K562 (cell line): ENCODE measurements around the gene HSD3B7. TPM values are rescaled to one million over a fixed set of nuclear protein-coding genes. Genes with fewer than 3 reads are reported as not detected.

Source experiments
- EGR1 ChIP-seq: fragments of 450-650 bp; conservative IDR thresholded peaks from 2 replicates; pipeline ENCODE4 v1.6.1; 2017; ENCODE audit warnings: mild to moderate bottlenecking
- EP400 ChIP-seq: fragments of 450-650 bp; IDR thresholded peaks from 2 replicates; pipeline ENCODE4 v1.6.1; 2017; ENCODE audit warnings: antibody characterized with exemption, mild to moderate bottlenecking, moderate library complexity
- MTF1 ChIP-seq: fragments of 250-450 bp; sonication (Bioruptor Pico); IDR thresholded peaks from 2 replicates; pipeline ENCODE4 v1.9.0; 2021; ENCODE audit warnings: moderate library complexity, mild to moderate bottlenecking, inconsistent platforms, borderline replicate concordance
- PHF20 ChIP-seq: fragments of 450-650 bp; IDR thresholded peaks from 2 replicates; pipeline ENCODE4 v1.6.1; 2018; ENCODE audit not compliant: partially characterized antibody
- PHF8 ChIP-seq: fragments of 200-600 bp; sonication (generic); IDR thresholded peaks from 2 replicates; pipeline ENCODE4 v1.6.1; 2012; ENCODE audit warnings: mixed run types, mild to moderate bottlenecking, inconsistent platforms, low read length, moderate library complexity, borderline replicate concordance
- POLR2B ChIP-seq: fragments of 450-650 bp; IDR thresholded peaks from 2 replicates; pipeline ENCODE4 v1.6.1; 2018; ENCODE audit warnings: low read depth; ENCODE audit not compliant: partially characterized antibody
- SMARCE1 ChIP-seq: fragments of 450-650 bp; IDR thresholded peaks from 2 replicates; pipeline ENCODE4 v1.7.1; 2016; ENCODE audit warnings: mild to moderate bottlenecking
- SP1 ChIP-seq: sonication (generic); formaldehyde crosslinking; IDR thresholded peaks from 2 replicates; pipeline ENCODE4 v1.8.1; 2022; ENCODE audit warnings: mild to moderate bottlenecking, missing genetic modification reagents
- polyA plus RNA-seq, 8 experiments: library from polyadenylated mRNA; depleted of rRNA in 4 of 8; stranded (reverse) in 5 of 8; unstranded in 3 of 8; fragments of >200 nt; fragmentation: Nextera tagmentation in 2 of 8; fragmentation: Illumina TruSeq in 1 of 8; extraction: Ambion mirVana in 2 of 8; extraction: Trizol in 1 of 8; gene quantifications; 2 replicates each; pipeline versions ENCODE4 v1.2.1 to v1.2.3, GENCODE V29; 2011 to 2014; ENCODE audit warnings: inconsistent platforms in 1 of 8, missing spikeins in 1 of 8
- total RNA-seq, 7 experiments: library from RNA; depleted of rRNA in 6 of 7; stranded (reverse); fragments of >200 nt in 6 of 7; fragmentation: Illumina TruSeq in 2 of 7; extraction: Trizol in 2 of 7; gene quantifications; 2 replicates each; pipeline versions ENCODE4 v1.2.1 to v1.2.3, GENCODE V29; 2011 to 2021; ENCODE audit warnings: low replicate concordance in 1 of 7
- TF ChIP-seq, protein P1 (sequence below): IDR thresholded peaks from 2 replicates; pipeline ENCODE4 v1.6.1; 2011; ENCODE audit not compliant: insufficient read length; ENCODE audit errors: extremely low read depth

Gene HSD3B7
- total and polyA plus RNA-seq, 9 of the 15 experiments (the other 6 are each of a cell fraction or from before 2014, with no cell fraction given): 5.4 to 49.1 (median 23.0) TPM

DNA sequence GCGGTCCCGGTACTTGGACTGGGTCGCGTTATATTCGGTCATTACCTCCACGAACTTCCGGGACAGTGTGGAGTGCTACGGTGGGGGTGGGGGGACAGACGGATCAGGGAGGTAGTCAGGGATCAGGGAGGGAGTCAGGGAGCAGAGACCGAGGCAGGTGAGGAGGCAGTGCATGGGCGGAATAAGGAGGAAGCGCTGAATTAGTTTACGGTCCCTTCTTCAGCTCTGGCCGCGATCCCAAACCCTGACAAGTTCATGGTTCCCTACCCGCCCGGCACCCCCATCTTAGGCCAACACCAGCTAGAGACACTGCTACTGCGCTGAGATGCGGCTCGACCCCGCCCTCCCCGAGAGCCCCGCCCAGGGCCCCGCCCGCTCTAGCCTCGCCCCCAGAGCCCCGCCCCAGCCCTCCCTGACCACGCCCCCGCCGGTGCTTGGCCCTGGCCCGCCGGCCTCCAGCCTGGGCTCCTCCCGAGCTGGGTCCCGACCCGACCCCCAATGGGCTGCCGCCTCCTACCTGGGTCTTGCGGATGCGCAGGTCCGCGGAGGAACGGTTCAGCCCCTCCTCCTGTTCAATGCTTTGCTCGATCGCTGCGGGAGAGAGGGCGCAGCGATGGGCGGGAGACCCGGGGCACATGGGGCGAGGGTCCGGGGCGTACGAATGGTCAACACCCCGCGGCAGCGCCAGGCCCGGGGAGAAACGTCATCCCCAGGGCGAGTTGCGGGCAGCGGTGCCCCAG lies 12.1 kb downstream of the HSD3B7 start (continued):
- peak; percentile 4; the same call in 1 of the 2 replicates for TF ChIP-seq EGR1
- peak; percentile 89 for TF ChIP-seq POLR2B
- no peak for TF ChIP-seq MTF1 (CRISPR knock-in tag)
- 0 out of 2 replicates have a peak, but pooled peaks have one; percentile 20 for TF ChIP-seq SMARCE1
- TF ChIP-seq PHF8: peak; percentile 80
- peak; percentile 76 for TF ChIP-seq EP400
- TF ChIP-seq, protein P1, sequence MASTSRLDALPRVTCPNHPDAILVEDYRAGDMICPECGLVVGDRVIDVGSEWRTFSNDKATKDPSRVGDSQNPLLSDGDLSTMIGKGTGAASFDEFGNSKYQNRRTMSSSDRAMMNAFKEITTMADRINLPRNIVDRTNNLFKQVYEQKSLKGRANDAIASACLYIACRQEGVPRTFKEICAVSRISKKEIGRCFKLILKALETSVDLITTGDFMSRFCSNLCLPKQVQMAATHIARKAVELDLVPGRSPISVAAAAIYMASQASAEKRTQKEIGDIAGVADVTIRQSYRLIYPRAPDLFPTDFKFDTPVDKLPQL: no peak
- no peak for TF ChIP-seq SP1 (CRISPR knock-in tag)
- TF ChIP-seq PHF20: peak; percentile 81
